IMR-90 (cell line): ENCODE data around the gene EFNA5.

Experiments
- CTCF ChIP-seq: conservative IDR thresholded peaks from 2 replicates; pipeline ENCODE4 v1.5.1; 2012; ENCODE audit warnings: mild to moderate bottlenecking, low read depth, low read length, improper control_type of control experiment
- POLR2A ChIP-seq: IDR thresholded peaks from 2 replicates; pipeline ENCODE4 v1.6.1; 2012; ENCODE audit warnings: mild to moderate bottlenecking, low read depth, low read length
- RAD21 ChIP-seq: IDR thresholded peaks from 2 replicates; pipeline ENCODE4 v1.6.1; 2012; ENCODE audit warnings: low read length, improper control_type of control experiment
- RCOR1 ChIP-seq: IDR thresholded peaks from 2 replicates; pipeline ENCODE4 v1.6.1; 2012; ENCODE audit warnings: mild to moderate bottlenecking, low read length, improper control_type of control experiment; ENCODE audit not compliant: insufficient replicate concordance
- RFX5 ChIP-seq: IDR thresholded peaks from 2 replicates; pipeline ENCODE4 v1.8.0; 2012; ENCODE audit warnings: low read depth, mild to moderate bottlenecking, low read length, moderate library complexity
- SMC3 ChIP-seq: fragments of 150-350 bp; IDR thresholded peaks from 2 replicates; pipeline ENCODE4 v1.6.1; 2016; ENCODE audit warnings: low read depth, mild to moderate bottlenecking, antibody characterized with exemption, low read length, moderate library complexity
- USF2 ChIP-seq: fragments of 150-350 bp; IDR thresholded peaks from 2 replicates; pipeline ENCODE4 v1.6.1; 2017; ENCODE audit warnings: mild to moderate bottlenecking, antibody characterized with exemption, low read length, low read depth

GRCh38 chr5:107670087-107670931, 428 bp downstream of the EFNA5 start:
- no peak for TF ChIP-seq CTCF
- TF ChIP-seq USF2 = no peak
- no peak for TF ChIP-seq RFX5
- no peak for TF ChIP-seq SMC3
- TF ChIP-seq RAD21 = no peak
- no peak for TF ChIP-seq RCOR1
- TF ChIP-seq POLR2A = no peak
